ENCODE data around the gene SIM2. TPM values are rescaled to one million over a fixed set of nuclear protein-coding genes. Genes with fewer than 3 reads are reported as not detected.
A peak's percentile ranks its signal among the peaks of the same experiment; 100 is the strongest.

The SIM2 gene
- total and polyA plus RNA-seq, 2 donors (not counting 1 experiment from before 2014, with no cell fraction given), result not detected

DNA sequence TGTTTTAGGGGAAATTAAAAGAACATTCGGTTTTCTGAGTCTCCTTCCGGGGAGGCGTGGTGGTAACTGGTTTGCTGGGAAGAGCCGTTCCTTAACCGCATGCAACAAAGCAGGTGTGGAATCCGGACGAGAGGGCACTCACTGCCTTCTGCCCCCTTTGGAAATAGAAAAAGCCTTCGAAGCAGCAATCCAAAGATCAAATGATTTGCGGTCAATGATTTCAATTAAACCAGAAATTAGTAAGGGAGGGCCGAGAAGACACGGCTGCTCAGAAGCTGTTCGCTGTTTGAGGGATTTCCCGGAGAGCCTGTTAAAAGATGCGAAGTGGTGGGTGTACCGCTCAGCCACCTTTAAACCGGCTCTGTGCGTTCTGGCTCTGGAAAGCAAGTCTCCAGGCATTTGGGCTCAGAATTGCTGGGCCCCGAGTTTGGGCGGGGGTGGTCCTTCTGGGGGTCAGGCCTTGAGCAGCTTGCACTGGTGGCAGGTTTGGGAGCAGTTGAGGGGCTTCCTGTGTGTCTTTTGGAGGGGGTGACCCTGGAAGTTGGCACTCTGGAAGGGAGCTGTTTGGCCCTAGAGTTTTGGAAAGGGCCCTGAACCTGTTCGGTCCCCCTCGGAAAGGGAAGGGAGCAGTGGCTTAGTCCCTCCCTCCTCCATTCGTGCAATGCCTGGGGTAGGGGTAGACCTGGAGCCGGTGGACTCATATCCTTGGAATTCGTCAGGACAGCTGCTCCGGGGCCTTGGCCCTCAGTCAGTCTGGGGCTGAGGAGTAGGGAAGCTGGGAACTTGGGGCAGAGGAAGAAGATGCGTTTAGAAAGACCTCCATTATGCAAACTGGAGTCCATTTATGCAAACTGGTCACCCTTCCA, 3.1 kb downstream of the SIM2 start:
- ChIA-PET POLR2A (no interaction called here), CTCF (interaction anchor here (0.5 kb wide), 1 partner anchor 317 kb away, joined by 3 read pairs; no protein-coding TSS in a partner anchor)
- Mint-ChIP-seq H3K4me1 (peaks cover 30% of the 10 kb centered on the region), H3K9me3 (ENCODE audit: insufficient read depth) (no peaks in the 10 kb centered on the region), H3K4me3 (peak overlapping the region; percentile 65), H3K27me3 (peaks cover 54% of the 10 kb centered on the region), H3K27ac (no peak overlapping the region)
- Histone ChIP-seq H3K36me3 (replicated peaks in 1 of 2; ENCODE audit: control extremely low read depth in 1 of 2, control insufficient read depth in 1 of 2, extremely low read depth in 1 of 2, insufficient read depth in 2 of 2, low read length in 1 of 2) (no peaks in the 10 kb centered on the region), H3K4me3 (ENCODE audit: control extremely low read depth in 1 of 5, extremely low read depth in 1 of 5, insufficient read depth in 1 of 5, low read depth in 2 of 5, low read length in 4 of 5) (no peak overlapping the region), H2AFZ (ENCODE audit: insufficient read depth, low read depth, low read length, poor library complexity, severe bottlenecking) (no peak overlapping the region), H3K4me2 (replicated peaks; ENCODE audit: low read depth, low read length, poor library complexity, severe bottlenecking) (peak overlapping the region; percentile 60), H3K79me2 (ENCODE audit: control insufficient read depth, insufficient read depth, low read length) (no peaks in the 10 kb centered on the region), H3K27me3 (replicated peaks in 1 of 4; ENCODE audit: control extremely low read depth in 1 of 4, control insufficient read depth in 3 of 4, insufficient read depth in 4 of 4, low read length in 3 of 4) (peaks cover 0 to 87% (median 53%) of the 10 kb centered on the region in 4 experiments), H3K4me1 (ENCODE audit: control insufficient read depth in 2 of 2, insufficient read depth in 2 of 2, low read length in 2 of 2) (peaks cover 24 to 47% of the 10 kb centered on the region in 2 donors), H3K27ac (ENCODE audit: low read length in 2 of 2) (no peak overlapping the region), H4K20me1 (ENCODE audit: control insufficient read depth, insufficient read depth, low read length, poor library complexity, severe bottlenecking) (no peaks in the 10 kb centered on the region), H3K9ac (ENCODE audit: low read length) (no peak overlapping the region), H3K9me3 (ENCODE audit: control extremely low read depth in 1 of 3, control insufficient read depth in 2 of 3, insufficient read depth in 1 of 3, low read length in 2 of 3) (peaks cover 0 to 28% (median 0%) of the 10 kb centered on the region in 3 donors)
- TF ChIP-seq EZH2 (IDR thresholded peaks at IDR 0.05; ENCODE audit: borderline replicate concordance, insufficient read depth, low read depth, low read length, poor library complexity, severe bottlenecking), result no peak
- no peak for TF ChIP-seq CTCF (IDR thresholded peaks at IDR 0.05)
- intact Hi-C loops (cut with micrococcal nuclease), result no loop called here
- DNase-seq (no peak), ATAC-seq (ENCODE audit: low read depth) (no peak)
- 6% methylated on average over 16 of the region's 26 CpGs for WGBS (ENCODE audit: insufficient coverage)

- Mint-ChIP-seq H3K4me1 (peaks cover 30% of the 10 kb centered on the region), H3K4me3 (no peak overlapping the region), H3K27ac (no peak overlapping the region), H3K9me3 (ENCODE audit: insufficient read depth) (no peaks in the 10 kb centered on the region), H3K27me3 (peaks cover 58% of the 10 kb centered on the region)
- H3K4me3 ChIP-seq (ENCODE audit: control extremely low read depth in 1 of 5, extremely low read depth in 1 of 5, insufficient read depth in 1 of 5, low read depth in 2 of 5, low read length in 4 of 5), result no peak overlapping the region
- DNase-seq, result no peak
- H4K20me1 ChIP-seq (ENCODE audit: control insufficient read depth, insufficient read depth, low read length, poor library complexity, severe bottlenecking), result no peaks in the 10 kb centered on the region
- WGBS (ENCODE audit: insufficient coverage), result 11% methylated on average over 6 of the region's 6 CpGs
- ChIA-PET POLR2A (no interaction called here), CTCF (interaction anchor here (0.5 kb wide), 1 partner anchor 316 kb away, joined by 3 read pairs; no protein-coding TSS in a partner anchor)
- H2AFZ ChIP-seq (ENCODE audit: insufficient read depth, low read depth, low read length, poor library complexity, severe bottlenecking), result no peak overlapping the region
- H3K79me2 ChIP-seq (ENCODE audit: control insufficient read depth, insufficient read depth, low read length), result no peaks in the 10 kb centered on the region
- no peak overlapping the region for H3K27ac ChIP-seq (ENCODE audit: low read length in 2 of 2)
- TF ChIP-seq EZH2 (IDR thresholded peaks at IDR 0.05; ENCODE audit: borderline replicate concordance, insufficient read depth, low read depth, low read length, poor library complexity, severe bottlenecking) (no peak), CTCF (IDR thresholded peaks at IDR 0.05) (no peak)
- H3K36me3 ChIP-seq (replicated peaks in 1 of 2; ENCODE audit: control extremely low read depth in 1 of 2, control insufficient read depth in 1 of 2, extremely low read depth in 1 of 2, insufficient read depth in 2 of 2, low read length in 1 of 2), result no peaks in the 10 kb centered on the region
- intact Hi-C loops (cut with micrococcal nuclease), result no loop called here
- H3K9ac ChIP-seq (ENCODE audit: low read length), result no peak overlapping the region
- peaks cover 0 to 25% (median 0%) of the 10 kb centered on the region in 3 donors for H3K9me3 ChIP-seq (ENCODE audit: control extremely low read depth in 1 of 3, control insufficient read depth in 2 of 3, insufficient read depth in 1 of 3, low read length in 2 of 3)
- no peak for ATAC-seq (ENCODE audit: low read depth)
- peaks cover 0 to 87% (median 53%) of the 10 kb centered on the region in 4 experiments for H3K27me3 ChIP-seq (replicated peaks in 1 of 4; ENCODE audit: control extremely low read depth in 1 of 4, control insufficient read depth in 3 of 4, insufficient read depth in 4 of 4, low read length in 3 of 4)
- H3K4me1 ChIP-seq (ENCODE audit: control insufficient read depth in 2 of 2, insufficient read depth in 2 of 2, low read length in 2 of 2), result peaks cover 24 to 47% of the 10 kb centered on the region in 2 donors
- no peak overlapping the region for H3K4me2 ChIP-seq (replicated peaks; ENCODE audit: low read depth, low read length, poor library complexity, severe bottlenecking)
These were observed 3.7 kb downstream of the SIM2 start for GRCh38 chr21:36702622-36702968.

All from B cell (primary cell).